NT2/D1 (cell line): ENCODE measurements around the gene CDCP1.

Experiments used
- SUZ12 ChIP-seq: IDR thresholded peaks from 2 replicates; pipeline ENCODE4 v1.6.1; 2011; ENCODE audit not compliant: insufficient read length, insufficient read depth; ENCODE audit errors: extremely low read depth
- YY1 ChIP-seq: IDR thresholded peaks from 2 replicates; pipeline ENCODE4 v1.6.1; 2011; ENCODE audit not compliant: insufficient read length, insufficient read depth
- ZNF274 ChIP-seq: IDR thresholded peaks from 2 replicates; pipeline ENCODE4 v1.6.1; 2011; ENCODE audit warnings: mild to moderate bottlenecking, low read depth, low read length

DNA sequence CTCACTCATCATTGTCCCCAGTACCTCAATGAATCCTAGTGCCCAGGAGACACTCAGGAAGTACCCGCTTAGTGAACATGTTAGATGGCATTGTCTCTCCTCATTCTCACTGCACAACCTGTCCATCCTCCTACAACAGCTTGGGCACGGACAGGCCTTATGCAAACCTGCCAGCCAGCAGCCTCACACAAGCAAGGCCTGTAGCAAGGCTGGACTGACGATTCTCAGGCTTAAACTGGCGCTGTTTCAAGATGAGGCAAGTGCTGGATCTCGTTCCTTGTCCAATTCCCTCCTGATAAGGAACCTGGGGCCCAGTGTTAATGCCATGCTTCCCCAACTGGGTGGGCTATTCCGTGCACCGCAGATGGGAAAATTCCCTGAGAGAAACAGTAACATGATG lies 59.0 kb downstream of the CDCP1 start:
- no peak for TF ChIP-seq YY1
- no peak for TF ChIP-seq ZNF274
- TF ChIP-seq SUZ12 = no peak
